SHP77 (cell line): ENCODE measurements around the gene CD38.
A peak's percentile ranks its signal among the peaks of the same experiment; 100 is the strongest.

Source experiments
- DNase-seq, 2 experiments: peaks; one replicate each; lab custom pipeline; 2025; lab: John Stamatoyannopoulos, UW

CD38 gene

DNA sequence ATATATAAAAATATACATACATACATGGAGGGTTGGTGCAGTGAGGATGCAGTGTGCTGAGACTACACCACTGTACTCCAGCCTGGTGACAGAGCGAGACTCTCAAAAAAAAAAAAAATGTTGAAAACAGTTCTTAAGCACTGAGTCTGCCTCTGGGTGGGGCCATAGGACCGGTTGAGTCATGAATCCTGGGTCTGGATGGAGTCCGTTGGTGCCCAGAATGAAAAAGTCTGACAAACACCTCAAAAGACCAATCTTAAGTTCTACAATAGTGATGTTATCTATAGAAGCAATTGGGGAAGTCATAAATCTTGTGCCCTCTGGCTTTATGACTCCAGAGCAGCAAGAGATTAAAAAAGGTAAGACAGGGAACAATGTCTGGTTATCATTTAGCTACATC is 90.0 kb downstream of the CD38 start:
- no peak for DNase-seq

- DNase-seq: no peak
Observed at GRCh38 chr4:15868826-15869413, 90.8 kb downstream of the CD38 start.

DNA sequence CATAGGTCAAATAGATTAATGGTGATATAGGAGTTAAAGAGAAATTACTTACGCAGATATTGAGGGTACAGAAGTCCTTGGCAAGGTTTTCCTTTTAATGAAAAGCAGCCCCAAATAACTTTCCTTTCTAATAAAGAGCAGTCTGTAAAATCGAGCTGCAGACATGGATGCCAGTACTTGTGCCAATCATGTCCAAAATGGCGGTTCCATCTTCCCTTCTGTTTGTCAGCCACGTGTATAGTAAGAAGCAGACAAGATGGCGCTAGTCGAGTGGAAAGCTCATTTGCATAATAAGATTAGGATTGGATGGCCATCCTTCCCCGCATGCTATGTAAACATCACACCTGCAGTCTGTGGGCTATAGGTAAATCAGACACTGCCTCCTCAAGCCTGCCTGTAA is 92.0 kb downstream of the CD38 start:
- no peak for DNase-seq

DNA sequence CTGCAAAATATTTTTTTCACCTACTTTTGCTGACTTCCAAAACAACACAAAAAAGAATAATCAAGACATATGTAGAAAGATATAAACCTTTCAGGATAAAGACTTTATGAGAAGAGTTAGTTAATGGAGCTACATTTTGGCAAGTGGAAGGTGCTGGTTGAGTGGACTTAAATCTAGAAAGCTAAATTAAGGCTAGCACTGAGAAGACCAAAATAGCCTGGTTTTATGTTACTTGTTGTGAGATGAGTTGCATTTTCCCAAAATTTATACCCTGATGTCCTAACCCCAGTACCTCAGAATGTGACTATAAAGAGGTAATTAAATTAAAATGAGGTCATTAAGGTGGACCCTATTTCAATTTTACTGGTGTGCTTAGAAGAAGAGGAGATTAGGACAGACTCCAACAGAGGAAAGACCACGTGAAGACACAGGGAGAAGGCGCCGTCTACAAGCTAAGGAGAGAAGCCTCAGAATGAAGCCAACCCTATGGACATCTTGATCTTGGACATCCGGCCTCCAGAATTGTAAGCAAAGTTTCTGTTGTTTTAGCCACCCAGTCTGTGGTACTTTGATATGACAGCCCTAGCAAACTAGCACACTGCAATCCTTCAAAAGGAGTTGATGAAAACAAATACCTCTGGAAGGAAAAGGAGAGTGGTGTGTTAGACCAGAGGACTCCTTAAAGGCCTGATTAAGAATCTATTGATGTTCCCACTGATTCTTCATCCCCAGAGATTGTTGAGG is 93.0 kb downstream of the CD38 start:
- DNase-seq: no peak

GRCh38 chr4:15873117-15873516 is 95.0 kb downstream of the CD38 start:
- no peak for DNase-seq

- DNase-seq: no peak
Observed at GRCh38 chr4:15874671-15875070, 96.5 kb downstream of the CD38 start.

GRCh38 chr4:15875663-15876460 is 97.7 kb downstream of the CD38 start:
- DNase-seq: no peak

GRCh38 chr4:15878011-15878410 is 99.9 kb downstream of the CD38 start:
- DNase-seq: no peak

GRCh38 chr4:15881820-15882219 is 103.7 kb downstream of the CD38 start:
- no peak for DNase-seq

GRCh38 chr4:15882675-15883086 is 104.6 kb downstream of the CD38 start:
- peak; percentile 4 to 31 for DNase-seq

DNA sequence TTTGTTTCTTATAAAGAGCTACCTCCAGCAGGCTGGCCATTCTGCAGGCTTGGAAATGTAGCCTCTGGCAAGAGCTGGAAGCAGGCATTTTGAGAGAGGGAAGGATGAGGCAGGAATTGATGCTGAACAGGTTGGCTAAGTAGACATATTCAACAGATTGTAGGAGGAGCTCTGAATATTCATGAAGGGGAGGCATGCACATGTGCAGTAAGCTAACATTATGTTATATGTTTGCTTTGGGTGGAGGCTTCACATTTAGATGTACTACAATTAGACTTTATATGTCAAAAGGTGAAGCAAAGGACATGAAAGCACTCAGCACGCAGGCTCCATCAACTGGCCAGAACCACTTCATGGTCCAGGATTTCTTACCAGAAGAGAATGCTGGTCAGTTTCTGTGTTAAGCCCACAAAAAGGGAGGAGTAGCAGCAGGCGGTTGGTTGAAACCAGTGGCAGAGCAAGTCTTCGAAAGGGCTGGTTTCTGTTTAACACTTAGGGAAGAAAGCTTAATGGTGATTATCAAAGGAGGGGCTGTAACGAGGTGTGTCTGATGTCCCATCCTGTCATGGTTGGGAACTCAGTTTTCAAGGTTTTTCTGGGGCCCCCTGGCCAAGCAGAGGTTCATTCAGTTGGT is 105.6 kb downstream of the CD38 start:
- no peak for DNase-seq

DNA sequence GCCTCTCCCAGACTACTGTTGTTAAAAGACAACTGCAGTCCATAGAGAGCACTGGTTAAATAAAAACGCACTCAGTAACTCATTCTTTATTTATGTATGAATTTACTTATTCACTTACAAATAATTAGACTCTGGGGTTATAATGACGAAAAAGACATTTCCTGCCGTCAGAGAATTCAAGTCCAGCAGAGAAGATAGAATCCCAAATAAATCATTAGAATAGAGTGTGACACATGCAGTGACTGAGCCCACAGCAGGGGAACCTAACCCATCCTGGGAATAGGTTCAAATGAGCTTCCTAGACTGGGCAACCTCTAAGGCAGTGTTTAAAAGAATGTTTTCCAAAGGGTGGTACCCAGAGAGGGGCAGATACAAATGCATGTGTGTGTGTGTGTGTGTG is 106.5 kb downstream of the CD38 start:
- no peak for DNase-seq

- no peak for DNase-seq
Observed at GRCh38 chr4:15885422-15885821, 107.3 kb downstream of the CD38 start.

DNA sequence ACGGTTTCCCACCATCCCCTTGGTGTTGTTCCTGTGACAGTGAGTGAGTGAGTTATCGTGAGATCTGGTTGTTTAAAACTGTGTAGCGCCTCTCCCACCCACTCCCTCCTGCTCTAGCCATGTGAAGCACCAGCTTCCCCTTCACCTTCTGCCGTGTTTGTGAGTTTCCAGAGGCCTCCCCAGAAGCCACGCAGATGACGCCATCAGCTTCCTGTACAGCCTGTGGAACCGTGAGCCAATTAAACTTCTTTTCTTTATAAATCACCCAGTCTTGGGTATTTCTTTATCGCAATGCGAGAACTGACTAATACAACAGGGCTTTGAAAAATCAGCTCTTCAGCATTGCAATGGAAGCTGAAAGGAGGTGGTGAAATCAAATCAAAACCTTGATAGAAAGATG is 110.4 kb downstream of the CD38 start:
- no peak for DNase-seq

GRCh38 chr4:15890246-15890829 is 112.2 kb downstream of the CD38 start:
- DNase-seq: no peak

DNA sequence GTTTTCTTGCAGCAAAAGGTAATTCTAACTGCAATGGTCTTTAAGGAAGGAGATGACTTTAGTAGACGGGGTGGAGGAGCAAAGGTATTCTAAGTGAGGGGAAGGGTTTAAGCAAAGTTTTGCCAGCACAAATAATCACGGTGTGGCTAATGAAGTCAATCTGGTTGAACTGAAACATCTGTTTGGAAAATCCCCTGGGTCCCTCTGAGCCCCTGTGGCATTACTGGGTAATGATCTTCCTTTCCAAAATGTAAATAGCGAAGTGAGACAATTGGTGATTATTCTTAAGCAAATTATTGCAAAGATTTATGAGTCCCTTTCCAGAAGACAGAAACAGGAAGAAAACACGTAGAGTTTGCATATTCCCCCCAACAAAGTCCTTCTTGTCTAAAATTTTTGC is 113.2 kb downstream of the CD38 start:
- DNase-seq: no peak

GRCh38 chr4:15893962-15894361 is 115.8 kb downstream of the CD38 start:
- no peak for DNase-seq

- DNase-seq: no peak
Observed at GRCh38 chr4:15894393-15894792, 116.3 kb downstream of the CD38 start.

GRCh38 chr4:15894921-15895916 is 117.1 kb downstream of the CD38 start:
- DNase-seq: no peak

DNA sequence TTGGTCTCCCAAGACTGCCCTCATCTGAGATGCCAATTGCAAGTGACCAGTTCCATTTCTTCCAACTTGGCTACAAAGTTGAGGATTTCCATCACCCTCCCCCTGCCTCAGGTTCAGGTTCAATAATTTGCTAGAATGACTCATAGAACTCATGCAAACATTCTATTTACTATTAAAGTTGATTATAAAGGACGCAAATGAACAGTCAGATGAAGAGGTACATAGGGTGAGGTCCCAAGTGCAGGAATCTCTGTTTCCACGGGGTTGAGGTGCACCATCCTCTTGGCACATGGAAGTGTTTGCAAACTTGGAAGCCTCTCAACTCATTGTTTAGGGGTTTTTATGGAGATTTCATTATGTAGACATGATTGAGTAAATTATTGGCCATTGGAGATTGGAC is 119.4 kb downstream of the CD38 start:
- no peak for DNase-seq

DNA sequence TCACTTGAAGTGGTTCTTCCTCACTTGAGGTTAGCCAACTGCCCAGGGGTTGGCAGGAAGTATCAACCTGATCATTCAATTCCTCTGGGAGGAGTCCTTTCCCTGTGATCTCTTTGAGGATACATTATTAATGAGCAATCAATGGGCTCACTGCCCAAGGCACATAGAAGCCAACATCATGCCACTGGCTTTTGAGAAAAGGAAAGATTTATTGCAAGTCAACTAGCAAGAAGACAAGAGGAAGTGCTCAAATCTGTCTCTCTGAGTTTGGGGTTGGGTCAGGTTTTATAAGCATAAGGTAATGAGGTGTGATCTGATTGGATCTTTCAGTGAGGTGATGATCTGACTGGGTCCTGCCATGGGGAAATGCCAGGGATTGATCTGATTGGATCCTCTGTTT is 120.8 kb downstream of the CD38 start:
- no peak for DNase-seq
